Right ventricle myocardium inferior (tissue), 1 donor: Measurements from ENCODE around the gene GLT6D1. TPM values are rescaled to one million over a fixed set of nuclear protein-coding genes. Genes with fewer than 3 reads are reported as not detected.
A peak's percentile ranks its signal among the peaks of the same experiment; 100 is the strongest.
"Not testable (repeated sequence)": the region's sequence is repeated elsewhere in the genome, so short reads cannot be mapped to it uniquely, and the experiment has no call there.

Experiments used
- ATAC-seq: fragments of 200-7000 bp; cut with Tn5 transposase; one replicate; pipeline ENCODE4 v1.9.1; 2020; ENCODE audit warnings: mild to moderate bottlenecking, moderate library complexity
- DNase-seq: peaks from one replicate; pipeline ENCODE4 v3.0.0; 2021; ENCODE audit errors: missing footprints
- intact Hi-C: fragments of 100-400 bp; cut with DNase I; formaldehyde crosslinking; loops from one replicate; pipeline ENCODE4 v1.11.0; 2022
- total RNA-seq: library from RNA; stranded (reverse); fragmentation: NEBNext Ultra II Directional; extraction: Animal tissue kit (Norgen Biotek cat#: 25700); gene quantifications from one replicate; pipeline ENCODE4 v1.2.1, GENCODE V29; 2021
- donor health status: DM: no; HTN: yes; CAD: no; lungs with severe emphysema.

GLT6D1 gene
- total RNA-seq, 1 donor from 2014 or later, result not detected

DNA sequence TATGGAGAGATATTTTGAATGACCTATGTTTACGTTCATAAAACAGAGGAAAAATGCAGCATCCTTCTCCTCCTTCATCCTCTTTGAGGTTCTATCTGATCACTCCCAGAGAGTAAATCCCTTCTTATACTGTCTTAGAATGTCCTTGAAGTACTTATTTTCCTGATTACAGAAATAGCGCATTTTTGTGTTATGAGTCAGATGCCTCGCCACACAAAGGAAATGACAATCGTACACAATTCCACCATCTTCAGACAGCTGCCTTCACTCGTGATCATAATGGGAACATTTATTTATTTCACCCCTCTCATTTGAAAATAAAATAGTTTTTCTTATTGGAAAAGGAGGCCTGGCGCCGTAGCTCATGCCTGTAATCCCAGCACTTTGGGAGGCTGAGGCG lies 2.4 kb upstream of the GLT6D1 start:
- intact Hi-C loops, result no loop called here
- no peak for DNase-seq
- no peak for ATAC-seq

DNA sequence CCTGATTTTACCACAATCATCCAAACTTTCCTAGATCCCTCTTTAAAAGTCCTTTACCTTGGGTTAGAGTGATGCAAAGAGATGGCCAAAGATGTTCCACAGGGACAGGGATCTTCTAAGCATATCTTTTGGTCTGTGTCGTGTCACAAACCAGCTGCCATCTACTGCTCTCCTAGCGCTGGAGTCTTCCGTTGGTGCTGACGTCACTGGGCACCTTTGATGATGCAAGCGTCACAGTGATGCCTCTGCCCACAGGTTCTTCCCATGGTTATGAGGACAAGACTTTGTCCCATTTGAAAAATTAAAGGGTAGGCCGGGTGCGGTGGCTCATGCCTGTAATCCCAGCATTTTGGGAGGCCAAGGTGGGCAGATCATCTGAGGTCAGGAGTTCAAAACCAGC lies 1.7 kb upstream of the GLT6D1 start:
- intact Hi-C loops, result no loop called here
- ATAC-seq, result no peak
- DNase-seq, result no peak

DNA sequence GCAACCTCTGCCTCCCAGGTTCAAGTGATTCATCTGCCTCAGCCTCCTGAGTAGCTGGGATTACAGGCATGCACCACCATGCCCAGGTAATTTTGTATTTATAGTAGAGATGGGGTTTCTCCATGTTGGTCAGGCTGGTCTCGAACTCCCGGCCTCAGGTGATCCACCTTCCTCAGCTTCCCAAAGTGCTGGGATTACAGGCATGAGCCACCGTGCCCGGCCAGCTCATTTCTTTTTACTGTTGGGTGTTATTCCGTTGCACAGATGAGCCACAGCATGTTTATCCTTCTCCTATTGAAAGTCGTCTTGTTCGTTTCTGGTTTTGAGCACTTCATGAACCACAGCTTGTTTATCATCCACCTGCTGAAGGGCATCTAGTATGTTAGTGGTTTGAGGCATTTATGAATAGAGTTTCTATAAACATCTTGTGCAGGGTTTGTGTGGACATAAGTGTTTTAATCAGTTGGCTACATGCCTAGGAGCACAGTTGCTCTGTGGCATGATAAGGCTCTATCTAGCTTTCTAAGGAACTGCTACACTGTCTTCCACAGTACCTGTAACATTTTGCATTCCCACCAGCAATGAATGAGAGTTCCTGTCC lies 2.3 kb downstream of the GLT6D1 start:
- intact Hi-C loops, DNase-seq, ATAC-seq: not testable (repeated sequence)

DNA sequence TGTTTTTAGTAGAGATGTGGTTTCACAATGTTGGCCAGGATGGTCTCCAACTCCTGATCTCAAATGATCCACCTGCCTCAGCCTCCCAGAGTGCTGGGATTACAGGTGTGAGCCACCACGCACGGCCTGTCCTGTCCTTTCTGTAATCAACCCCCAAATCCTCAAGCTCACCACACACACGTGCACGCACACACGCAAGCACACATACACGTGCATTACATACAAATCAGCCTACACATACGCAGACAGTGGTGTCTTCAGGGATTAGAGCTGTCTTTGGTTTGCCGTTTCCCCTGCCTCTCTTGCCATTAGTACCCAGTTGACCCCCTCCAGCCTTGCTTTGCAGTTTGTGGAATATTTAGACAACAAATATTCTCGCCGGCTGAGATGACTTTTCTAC lies 6.5 kb downstream of the GLT6D1 start:
- ATAC-seq, result no peak
- intact Hi-C loops, result no loop called here
- DNase-seq, result no peak

DNA sequence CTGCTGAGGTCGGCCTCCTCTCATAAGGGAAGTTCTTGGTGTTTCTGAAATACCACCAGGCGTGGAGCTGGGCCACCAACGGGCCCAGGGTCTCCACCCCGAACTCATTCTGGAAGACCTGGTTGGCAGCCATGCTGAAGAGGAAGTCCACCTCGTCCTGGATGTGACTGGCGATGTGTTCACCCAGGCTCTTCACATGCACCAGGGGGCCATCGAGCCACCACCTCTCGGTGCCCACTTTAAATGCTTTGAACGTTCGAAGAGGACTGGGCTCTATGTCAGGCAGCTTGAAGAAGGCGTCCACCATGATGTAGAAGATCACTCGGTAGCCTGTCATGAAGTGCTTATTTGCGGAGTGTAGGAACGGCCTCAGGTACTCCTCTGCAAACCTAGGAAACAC lies 15.1 kb downstream of the GLT6D1 start:
- ATAC-seq (no peak), DNase-seq (no peak)
- intact Hi-C loops, result no loop called here

DNA sequence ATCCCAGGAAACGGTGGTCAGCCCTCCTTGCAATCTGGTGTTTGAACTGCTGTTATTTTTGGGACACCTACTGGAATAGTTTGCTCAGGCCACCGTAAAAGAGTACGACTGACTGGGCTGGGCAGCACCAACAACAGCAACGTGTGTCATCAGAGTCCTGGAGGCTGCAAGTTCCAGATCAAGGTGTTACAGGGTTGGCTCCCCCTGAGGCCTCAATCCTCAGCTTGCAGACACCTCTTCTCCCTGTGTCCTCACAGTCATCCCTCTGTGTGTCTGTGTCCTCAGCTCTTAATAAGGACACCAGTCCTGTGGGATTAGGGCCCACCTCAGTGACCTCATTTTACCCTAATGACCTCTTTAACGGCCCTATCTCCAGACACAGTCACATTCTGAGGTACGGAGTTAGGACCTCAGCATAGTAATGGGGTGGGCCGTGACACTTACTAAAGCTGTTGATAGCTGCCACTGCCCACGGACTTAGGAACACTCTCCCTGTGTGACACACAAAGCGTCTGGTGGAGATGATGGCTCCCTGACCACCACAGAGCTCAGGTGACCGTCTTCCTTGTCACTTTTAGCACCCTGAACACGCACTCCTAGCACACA lies 16.8 kb downstream of the GLT6D1 start:
- no peak for ATAC-seq
- intact Hi-C loops, result no loop called here

DNA sequence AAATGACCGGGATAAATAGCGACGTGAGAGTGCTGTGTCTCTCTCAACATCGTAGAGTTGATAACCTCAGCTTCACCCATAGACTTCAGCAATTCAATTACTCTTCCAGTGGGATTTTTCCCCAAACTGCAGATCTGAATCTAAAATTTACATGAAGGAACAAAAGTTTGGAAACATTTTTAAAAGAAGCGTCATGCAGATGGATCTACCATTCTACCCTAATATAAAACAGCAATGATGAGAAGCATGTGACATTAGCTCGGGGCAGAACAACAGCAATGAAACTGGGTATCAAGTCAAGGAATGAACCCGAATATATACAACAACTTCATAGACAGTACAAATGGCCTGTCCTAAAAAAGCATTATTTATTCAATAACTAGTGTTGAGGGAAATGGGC lies 18.8 kb downstream of the GLT6D1 start:
- intact Hi-C loops, result no loop called here
- no peak for DNase-seq

More for the DNA sequence above, 16.8 kb downstream of the GLT6D1 start:
- no peak for DNase-seq

DNA sequence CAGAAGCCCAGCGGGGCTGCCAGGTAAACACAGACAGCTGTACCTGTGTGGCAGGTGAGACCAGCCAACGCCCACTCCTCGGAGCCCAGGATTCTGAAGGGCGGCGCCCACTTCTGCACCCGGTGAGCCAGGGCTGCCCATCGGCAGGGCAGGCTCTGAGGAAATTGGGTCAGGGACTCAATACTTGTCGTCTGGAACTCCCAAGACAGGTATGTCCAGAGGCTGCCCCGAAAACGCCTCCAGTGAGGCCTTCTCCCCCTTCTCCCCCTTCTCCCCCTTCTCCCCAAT lies 19.8 kb downstream of the GLT6D1 start:
- no peak for ATAC-seq
- no peak for DNase-seq
- intact Hi-C loops, result no loop called here

More for the DNA sequence above, 18.8 kb downstream of the GLT6D1 start:
- ATAC-seq, result no peak

DNA sequence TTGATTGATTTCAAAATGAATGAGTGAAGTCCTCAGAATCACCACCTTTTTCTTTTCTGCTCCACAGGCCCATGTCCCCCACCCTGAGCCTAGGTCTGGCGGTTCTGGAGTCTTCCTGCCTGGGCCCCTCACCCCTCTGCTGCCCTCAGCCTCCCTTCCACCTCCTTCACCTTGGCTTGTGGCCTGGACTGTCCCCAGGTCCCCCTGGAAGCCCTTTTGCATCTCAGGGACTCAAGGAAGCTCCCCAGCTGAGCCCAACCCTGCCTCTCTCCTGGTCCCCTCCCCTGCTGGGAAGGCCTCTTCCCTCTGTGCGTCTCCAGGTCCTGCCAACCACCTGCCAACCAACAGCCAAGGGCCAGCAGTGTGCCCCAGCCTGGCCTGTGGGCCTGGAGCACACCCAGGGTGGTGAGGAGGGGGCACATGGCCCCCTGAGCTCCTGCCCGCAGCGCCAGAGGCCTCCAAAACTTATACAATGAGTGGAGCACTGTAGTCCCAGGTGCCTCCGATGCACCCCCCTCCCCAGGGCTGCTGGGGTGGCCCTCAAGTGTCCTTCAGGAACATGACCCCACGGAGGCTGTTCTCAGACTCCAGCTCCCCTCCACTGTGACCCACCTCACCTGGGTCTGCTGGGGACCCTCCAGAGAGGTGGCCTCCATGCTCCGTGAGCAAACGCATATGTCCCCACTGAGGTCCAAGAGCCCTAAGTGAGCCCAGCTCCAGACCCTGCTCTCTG lies 20.3 kb downstream of the GLT6D1 start:
- intact Hi-C loops, result no loop called here
- ATAC-seq (peak; percentile 20), DNase-seq (no peak)

DNA sequence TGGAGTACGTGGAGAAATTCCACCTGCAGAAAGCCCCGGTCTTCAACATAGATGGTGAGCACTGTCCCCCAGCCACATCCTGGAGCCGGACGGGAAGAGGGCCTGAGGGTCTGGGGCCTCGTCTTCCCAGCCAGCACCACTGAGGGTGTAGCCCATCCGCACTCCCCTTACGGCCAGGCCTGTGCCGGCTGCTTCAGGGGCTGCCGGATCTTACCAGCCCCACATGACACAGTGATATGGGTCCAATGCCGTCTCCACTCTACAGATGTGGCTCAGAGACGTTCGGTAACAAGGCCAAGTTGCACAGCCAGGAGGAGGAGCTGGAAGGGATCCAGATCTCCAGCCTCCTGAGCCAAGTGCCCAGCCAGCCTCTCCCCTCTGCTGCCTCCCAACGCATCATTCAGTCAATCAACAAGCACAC lies 21.3 kb downstream of the GLT6D1 start:
- ATAC-seq (no peak), DNase-seq (no peak)
- intact Hi-C loops, result no loop called here

DNA sequence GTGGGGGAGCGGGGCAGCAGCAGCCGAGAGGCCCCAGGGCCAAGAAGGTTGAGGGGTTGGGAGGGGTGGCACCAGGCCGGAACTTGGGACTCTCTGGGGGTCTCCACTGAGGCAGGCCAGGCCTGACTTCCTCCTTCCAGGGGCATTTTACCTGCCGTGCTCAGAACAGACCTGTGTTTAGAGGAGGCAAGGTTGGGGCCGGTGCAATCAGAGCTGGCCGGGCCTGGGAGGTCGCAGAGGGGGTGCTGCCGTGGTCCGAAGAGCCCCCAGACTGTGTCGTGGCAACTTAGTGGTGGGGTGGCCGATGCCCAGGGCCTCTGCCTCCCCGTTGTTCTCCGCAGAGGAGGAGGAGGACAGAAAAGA lies 21.8 kb downstream of the GLT6D1 start:
- intact Hi-C loops, result no loop called here
- no peak for ATAC-seq

DNA sequence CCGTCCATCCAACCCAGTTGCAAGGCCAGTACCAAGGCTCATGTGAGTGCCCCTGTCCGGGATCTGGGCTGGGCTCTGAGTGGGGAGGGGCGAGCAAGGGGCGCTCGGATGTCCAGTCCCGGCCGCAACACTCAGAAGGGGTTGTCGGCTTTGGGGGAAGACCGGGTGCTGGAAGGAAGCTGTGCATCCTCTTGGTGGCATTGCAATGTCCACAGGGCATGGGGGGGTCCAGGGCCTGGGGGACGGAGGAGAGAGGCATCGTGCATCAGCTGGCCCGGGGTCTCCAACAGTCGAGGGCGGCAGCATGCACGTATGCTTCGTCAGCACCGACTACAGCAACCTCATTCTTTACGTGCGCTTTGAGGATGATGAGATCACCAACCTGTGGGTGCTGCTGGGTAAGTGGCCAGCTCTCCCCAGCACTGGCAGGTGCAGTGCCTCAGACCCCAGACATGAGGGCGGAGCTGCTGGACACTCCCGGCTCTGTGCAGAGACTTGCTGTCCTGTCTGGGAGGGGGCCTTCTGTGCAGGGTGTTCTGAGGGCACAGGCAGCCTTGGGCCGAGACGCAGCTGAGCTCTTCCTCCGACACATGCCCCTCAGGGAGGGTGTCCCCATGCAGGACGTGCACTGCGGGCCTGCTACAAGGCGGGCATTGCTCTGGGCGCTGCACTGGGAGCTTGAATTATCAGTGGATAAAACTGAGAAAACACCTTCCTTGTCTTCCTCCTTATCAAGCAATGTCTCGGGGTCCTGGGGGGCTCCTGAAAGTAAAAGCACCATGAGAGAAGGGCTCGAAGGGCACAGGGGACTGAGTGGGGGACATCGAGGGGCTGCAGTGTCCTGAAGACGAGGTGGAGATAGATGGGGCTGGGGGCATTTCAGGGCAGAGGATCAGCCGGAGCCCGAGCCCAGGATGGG lies 22.5 kb downstream of the GLT6D1 start:
- ATAC-seq (no peak), DNase-seq (no peak)
- intact Hi-C loops, result no loop called here

More for the DNA sequence above, 21.8 kb downstream of the GLT6D1 start:
- no peak for DNase-seq

DNA sequence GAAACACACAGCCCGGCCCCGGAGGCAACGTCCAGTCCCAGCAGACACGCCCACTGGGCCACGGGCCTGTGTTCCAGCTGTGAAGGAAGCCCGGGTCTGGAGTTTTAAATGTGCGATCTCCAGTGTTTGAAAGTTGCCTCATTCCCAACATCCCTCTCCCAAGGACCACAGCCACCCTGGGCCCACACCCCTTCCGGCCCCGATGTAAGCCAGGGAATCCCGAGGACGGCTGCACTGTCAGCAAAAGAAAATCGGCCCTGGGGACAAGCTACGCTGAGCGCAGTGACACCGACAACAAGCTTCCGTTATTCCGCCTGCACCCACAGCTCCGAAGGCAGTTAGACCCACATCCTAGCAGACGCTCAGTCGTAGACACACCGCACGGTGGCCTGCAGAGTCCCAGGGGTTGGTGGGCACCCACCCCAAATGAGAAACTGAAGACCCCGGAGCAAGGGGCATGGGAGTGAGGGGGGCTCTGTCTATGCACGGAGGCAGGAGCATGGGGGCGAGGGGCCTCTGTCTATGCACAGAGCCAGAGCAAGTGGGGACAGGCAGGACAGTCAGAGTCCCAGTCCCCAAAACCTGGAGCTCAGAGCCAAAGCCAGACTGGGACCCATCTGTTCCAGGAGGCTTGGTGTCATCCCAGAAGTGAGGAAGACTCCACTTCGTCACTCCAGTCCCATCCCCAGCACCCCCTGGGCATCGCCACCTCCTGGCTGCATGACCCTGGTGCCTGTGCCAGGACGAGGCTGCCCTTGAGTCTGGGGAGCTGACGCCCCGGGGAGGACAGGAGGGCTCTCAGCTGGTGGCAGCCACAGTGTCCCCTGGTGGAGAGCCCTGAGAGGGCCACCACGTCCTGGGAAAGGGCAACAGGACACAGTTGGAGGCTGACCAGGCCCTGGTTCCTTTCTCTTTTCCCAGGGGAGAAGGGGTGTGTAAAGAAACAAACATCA lies 23.4 kb downstream of the GLT6D1 start:
- ATAC-seq (no peak), DNase-seq (no peak)
- intact Hi-C loops, result no loop called here

DNA sequence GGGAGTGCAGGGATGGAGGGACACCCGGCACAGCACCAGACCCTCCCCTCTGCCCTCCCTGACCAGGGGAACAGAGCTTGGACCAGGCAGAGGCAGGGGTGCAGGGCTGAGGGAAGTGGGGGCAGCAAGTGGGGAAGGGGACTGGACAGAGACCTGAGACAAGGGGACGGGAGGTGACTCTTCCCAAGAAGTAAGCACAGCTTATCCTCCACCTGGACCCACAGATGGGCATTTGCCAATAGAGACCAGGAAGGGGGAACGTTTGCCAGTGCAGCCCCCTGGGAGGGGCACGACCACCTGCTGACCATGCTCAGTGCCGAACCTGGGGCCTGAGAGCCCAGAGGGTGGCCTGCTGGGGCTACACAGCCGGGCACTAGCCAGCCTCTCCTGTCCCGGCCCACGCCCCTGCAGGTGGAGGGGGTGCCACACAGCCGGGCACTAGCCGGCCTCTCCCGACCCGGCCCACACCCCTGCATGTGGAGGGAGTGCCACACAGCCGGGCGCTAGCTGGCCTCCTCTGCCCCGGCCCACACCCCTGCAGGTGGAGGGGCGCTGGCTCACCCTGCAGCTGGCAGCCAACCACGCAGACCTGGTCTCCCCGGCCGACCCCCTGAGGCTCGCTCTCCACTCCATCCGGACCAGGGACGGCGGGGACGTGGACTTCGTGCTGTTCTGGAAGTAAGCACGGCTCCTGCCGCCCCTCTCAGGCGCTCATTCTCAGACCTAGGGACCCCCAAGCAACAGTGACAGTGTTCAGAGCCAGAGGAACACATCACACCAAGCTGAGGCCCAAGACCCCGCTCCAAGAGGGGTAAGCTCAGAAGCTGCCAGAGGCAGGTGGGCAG lies 24.3 kb downstream of the GLT6D1 start:
- ATAC-seq, result no peak

DNA sequence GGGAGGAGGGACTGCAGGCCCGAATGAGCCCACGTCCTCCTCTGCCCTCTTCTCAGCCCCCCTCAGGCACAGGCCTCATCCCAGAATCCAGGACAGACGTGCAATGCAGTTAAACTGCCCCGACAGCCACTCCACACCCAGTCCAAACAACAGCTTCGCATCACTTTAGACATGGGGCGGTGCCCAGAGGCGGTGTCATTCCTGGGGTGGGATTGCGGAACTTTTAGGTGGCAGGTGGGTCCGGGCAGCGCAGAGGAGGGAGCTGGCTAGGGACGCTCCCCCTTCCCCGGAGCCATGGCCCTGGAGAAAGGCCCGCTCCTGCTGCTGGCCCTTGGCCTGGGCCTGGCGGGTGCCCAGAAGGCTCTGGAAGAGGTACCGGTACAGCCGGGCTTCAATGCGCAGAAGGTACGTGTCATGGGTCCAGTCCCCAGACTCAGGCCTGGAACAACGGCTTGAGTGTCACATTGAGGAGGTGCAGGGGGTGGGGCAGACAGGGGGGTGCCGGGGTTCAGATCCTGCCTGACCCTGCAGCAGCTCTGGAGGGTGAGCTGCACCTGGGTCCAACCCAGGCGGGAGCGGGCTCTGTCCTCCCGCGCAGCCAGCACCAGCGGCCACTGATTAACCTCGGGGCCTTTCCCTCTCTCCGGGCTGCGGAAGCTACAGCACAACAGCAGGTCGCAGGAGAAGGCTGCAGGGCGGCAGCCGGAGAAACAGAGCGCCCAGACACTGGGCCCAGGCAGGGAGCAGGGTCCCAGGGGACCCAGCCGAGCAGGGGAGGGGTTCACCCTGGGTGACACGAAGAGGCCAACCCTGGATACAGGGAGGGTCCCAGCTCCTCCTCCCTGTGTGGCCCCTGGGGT lies 25.2 kb downstream of the GLT6D1 start:
- DNase-seq (no peak), ATAC-seq (no peak)
- intact Hi-C loops, result no loop called here

More for the DNA sequence above, 24.3 kb downstream of the GLT6D1 start:
- intact Hi-C loops, result no loop called here
- no peak for DNase-seq

DNA sequence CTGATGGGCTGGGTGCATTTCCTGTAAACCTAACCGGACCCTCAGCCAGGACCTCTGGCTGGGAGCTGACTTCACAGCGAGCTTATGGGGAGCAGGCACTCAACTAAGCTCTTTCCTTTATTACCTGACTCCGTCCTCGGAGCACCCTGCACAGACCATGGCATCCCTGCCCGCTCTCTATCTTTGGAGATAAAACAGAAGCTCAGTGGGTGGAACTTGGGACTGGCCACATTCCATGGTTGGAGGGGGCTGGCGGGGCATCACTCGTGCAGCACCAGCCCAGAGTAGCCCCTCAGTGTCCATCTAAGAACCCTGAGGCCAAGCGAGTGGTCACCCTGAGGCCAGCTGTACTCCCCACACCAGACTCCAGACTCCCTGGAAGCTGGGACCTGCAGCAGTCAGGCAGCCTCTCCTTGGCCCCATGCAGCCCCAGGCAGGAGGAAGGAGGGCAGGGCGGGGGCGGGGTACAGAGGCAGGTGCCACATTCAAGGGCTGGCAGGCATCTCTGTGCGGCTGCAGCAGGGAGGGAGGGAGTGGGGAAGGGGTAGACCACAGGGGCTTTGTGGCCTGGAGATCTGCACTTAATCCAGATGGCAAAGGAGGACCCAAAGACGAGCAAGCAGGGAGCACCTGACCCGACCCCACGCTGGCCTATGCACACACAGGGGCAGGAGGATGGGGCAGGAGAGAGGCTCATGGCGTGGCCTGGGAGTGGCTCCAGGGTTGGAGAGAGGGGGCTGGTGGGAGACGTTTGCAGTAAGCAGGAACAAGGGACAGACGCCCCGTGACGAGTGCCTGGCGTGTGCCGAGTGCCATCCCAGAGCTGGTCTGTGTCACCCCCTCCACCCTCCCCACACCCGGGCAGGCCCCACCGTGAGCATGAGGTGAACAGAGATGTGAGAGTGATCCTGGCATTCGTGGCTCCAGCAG lies 26.1 kb downstream of the GLT6D1 start:
- intact Hi-C loops, result no loop called here
- ATAC-seq (no peak), DNase-seq (no peak)
